GM12801 (cell line): ENCODE data around the gene LSM14B.

ENCODE experiments used
- CTCF ChIP-seq: IDR thresholded peaks from one replicate; pipeline ENCODE4 v1.5.1; 2011; ENCODE audit warnings: control low read depth; ENCODE audit not compliant: insufficient read length; ENCODE audit errors: extremely low read depth

Gene LSM14B

GRCh38 chr20:62103508-62104233 is 18.6 kb upstream of the LSM14B start:
- TF ChIP-seq CTCF = no peak

GRCh38 chr20:62104234-62104789 is 18.0 kb upstream of the LSM14B start:
- no peak for TF ChIP-seq CTCF

GRCh38 chr20:62104791-62105345 is 17.4 kb upstream of the LSM14B start:
- no peak for TF ChIP-seq CTCF

- no peak for TF ChIP-seq CTCF
Measured at GRCh38 chr20:62105592-62105991, 16.7 kb upstream of the LSM14B start.

- no peak for TF ChIP-seq CTCF
Measured at GRCh38 chr20:62111148-62111547, 11.1 kb upstream of the LSM14B start.

- no peak for TF ChIP-seq CTCF
Measured at GRCh38 chr20:62112368-62112767, 9.9 kb upstream of the LSM14B start.

- TF ChIP-seq CTCF = no peak
Measured at GRCh38 chr20:62114894-62115293, 7.4 kb upstream of the LSM14B start.
